IMR-90 (cell line): Measurements from ENCODE around the gene CDX4. TPM values are rescaled to one million over a fixed set of nuclear protein-coding genes. Genes with fewer than 3 reads are reported as not detected.
"Not testable (repeated sequence)": the region's sequence is repeated elsewhere in the genome, so short reads cannot be mapped to it uniquely, and the experiment has no call there.

Source experiments
- ATAC-seq: fragments of 200-7000 bp; cut with Tn5 transposase; 2 replicates; pipeline ENCODE4 v1.9.1; 2020; ENCODE audit warnings: low read depth, mild to moderate bottlenecking, moderate library complexity
- BruUV-seq: library from RNA; stranded (reverse); fragments of 400-500 nt; replicated peaks from 2 replicates; lab custom pipeline; 2021; lab: Mats Ljungman, UMichigan
- CTCF ChIA-PET: fragments of 300-600 bp; formaldehyde crosslinking; extraction: SDS; loops from one replicate; lab custom pipeline; 2021; ENCODE audit warnings: antibody characterized with exemption; lab: Yijun Ruan, JAX
- POLR2A ChIA-PET: fragments of 300-600 bp; sonication (Branson Sonifier 250); formaldehyde crosslinking; loops from one replicate; lab custom pipeline; 2022; ENCODE audit warnings: antibody characterized with exemption; ENCODE audit not compliant: unreplicated experiment; lab: Charles Lee
- DNase-seq: peaks from one replicate; pipeline ENCODE4 v3.0.0; 2013
- H2AFZ ChIP-seq: replicated peaks from 2 replicates; pipeline ENCODE3; 2013; ENCODE audit warnings: low read length, mild to moderate bottlenecking; ENCODE audit not compliant: poor library complexity
- H2AK5ac ChIP-seq: 2 replicates; pipeline ENCODE4 v1.6.1; 2013; ENCODE audit warnings: low read depth, low read length, inconsistent platforms
- H2AK9ac ChIP-seq: replicated peaks from 2 replicates; pipeline ENCODE3; 2013; ENCODE audit warnings: mild to moderate bottlenecking, low read depth, low read length, moderate library complexity; ENCODE audit not compliant: poor library complexity
- H2BK120ac ChIP-seq: 2 replicates; pipeline ENCODE4 v1.6.1; 2013; ENCODE audit warnings: low read depth, low read length, inconsistent platforms
- H2BK15ac ChIP-seq: 3 replicates; pipeline ENCODE4 v1.6.1; 2013; ENCODE audit warnings: low read depth, low read length, inconsistent platforms
- H2BK20ac ChIP-seq: 2 replicates; pipeline ENCODE4 v1.6.1; 2013; ENCODE audit warnings: low read depth, mild to moderate bottlenecking, inconsistent platforms, low read length, moderate library complexity
- H2BK5ac ChIP-seq: 2 replicates; pipeline ENCODE4 v1.6.1; 2013; ENCODE audit warnings: mild to moderate bottlenecking, low read depth, low read length, inconsistent platforms; ENCODE audit not compliant: poor library complexity, severe bottlenecking
- H3K14ac ChIP-seq: replicated peaks from 2 replicates; pipeline ENCODE4 v1.6.1; 2013; ENCODE audit warnings: low read depth, low read length, inconsistent platforms
- H3K18ac ChIP-seq: 2 replicates; pipeline ENCODE4 v1.6.1; 2013; ENCODE audit warnings: low read depth, low read length, control low read depth
- H3K23ac ChIP-seq: 2 replicates; pipeline ENCODE4 v1.6.1; 2013; ENCODE audit warnings: low read depth, low read length, inconsistent platforms
- H3K27ac ChIP-seq: 2 replicates; pipeline ENCODE4 v1.5.1; 2013; ENCODE audit warnings: mild to moderate bottlenecking, control low read depth, low read length; ENCODE audit not compliant: insufficient read depth
- H3K27me3 ChIP-seq: 2 replicates; pipeline ENCODE4 v1.6.1; 2013; ENCODE audit warnings: low read length; ENCODE audit not compliant: control insufficient read depth, insufficient read depth
- H3K36me3 ChIP-seq: 2 replicates; pipeline ENCODE4 v1.6.1; 2013; ENCODE audit warnings: low read length, mixed read lengths; ENCODE audit not compliant: control insufficient read depth, insufficient read depth
- H3K4ac ChIP-seq: 2 replicates; pipeline ENCODE4 v1.6.1; 2013; ENCODE audit warnings: low read depth, low read length, inconsistent platforms
- H3K4me1 ChIP-seq: 2 replicates; pipeline ENCODE4 v1.6.1; 2013; ENCODE audit warnings: low read length, mixed read lengths; ENCODE audit not compliant: control insufficient read depth, insufficient read depth
- H3K4me2 ChIP-seq: 2 replicates; pipeline ENCODE4 v1.6.1; 2013; ENCODE audit warnings: low read depth, mild to moderate bottlenecking, control low read depth, low read length, moderate library complexity
- H3K4me3 ChIP-seq: 2 replicates; pipeline ENCODE4 v1.5.1; 2013; ENCODE audit warnings: low read depth, mild to moderate bottlenecking, control low read depth, low read length, moderate library complexity; ENCODE audit not compliant: insufficient read depth
- H3K56ac ChIP-seq: 2 replicates; pipeline ENCODE4 v1.6.1; 2013; ENCODE audit warnings: low read length, inconsistent platforms; ENCODE audit not compliant: insufficient read depth; ENCODE audit errors: extremely low read depth
- H3K79me1 ChIP-seq, 2 experiments: 2 replicates each; pipeline ENCODE4 v1.6.1; 2013; ENCODE audit warnings: low read length in 2 of 2, inconsistent platforms in 1 of 2, low read depth in 1 of 2
- H3K9ac ChIP-seq: 2 replicates; pipeline ENCODE4 v1.6.1; 2013; ENCODE audit warnings: low read depth, low read length, control low read depth
- H3K9me1 ChIP-seq: 2 replicates; pipeline ENCODE4 v1.6.1; 2013; ENCODE audit warnings: low read length, inconsistent platforms; ENCODE audit not compliant: insufficient read depth
- H3K9me3 ChIP-seq: 2 replicates; pipeline ENCODE4 v1.6.1; 2013; ENCODE audit warnings: low read length; ENCODE audit not compliant: control insufficient read depth, insufficient read depth
- H4K20me1 ChIP-seq: 2 replicates; pipeline ENCODE4 v1.6.1; 2013; ENCODE audit warnings: low read length, inconsistent platforms; ENCODE audit not compliant: insufficient read depth
- H4K5ac ChIP-seq: 2 replicates; pipeline ENCODE4 v1.6.1; 2013; ENCODE audit warnings: mild to moderate bottlenecking, low read depth, low read length, control low read depth
- H4K8ac ChIP-seq, 2 experiments: 2 replicates each; pipeline ENCODE4 v1.6.1; 2013; ENCODE audit warnings: low read depth in 2 of 2, low read length in 2 of 2, control low read depth in 1 of 2, inconsistent platforms in 1 of 2
- H4K91ac ChIP-seq: 2 replicates; pipeline ENCODE4 v1.6.1; 2013; ENCODE audit warnings: low read depth, low read length, inconsistent platforms; ENCODE audit not compliant: insufficient read depth
- WGBS, 2 experiments: methylation state at CpG; one replicate each; pipeline versions ENCODE4 v1.1.5 to v1.1.7; 2013; ENCODE audit warnings: missing lambda C conversion rate in 2 of 2; ENCODE audit not compliant: insufficient read length in 1 of 2; ENCODE audit errors: extremely low coverage in 2 of 2; 5-methylcytosine and 5-hydroxymethylcytosine counted together
- dilution Hi-C: fragments of 300-500 bp; cut with HindIII; formaldehyde crosslinking; loops from one replicate; pipeline ENCODE4 v1.14.3; 2018; ENCODE audit warnings: low sequenced_read_pairs; ENCODE audit not compliant: unreplicated experiment
- in situ Hi-C: fragments of 300-500 bp; cut with MboI; formaldehyde crosslinking; loops from 3 replicates; pipeline ENCODE4 v1.14.3; 2019; ENCODE audit warnings: low sequenced_read_pairs, inconsistent platforms, mixed read lengths
- intact Hi-C: fragments of 100-400 bp; cut with micrococcal nuclease; formaldehyde crosslinking; loops from 2 replicates; pipeline ENCODE4 v1.10.0; 2022
- microRNA-seq, 2 experiments: library from miRNA; stranded (forward) in 1 of 2; unstranded in 1 of 2; fragments of 10-50 nt in 1 of 2; fragments of <30 nt in 1 of 2; gene quantifications in 1 of 2; microRNA quantifications in 1 of 2; one replicate each; pipeline versions ENCODE3 to v1.1.0; 2013 to 2020; ENCODE audit not compliant: insufficient read depth in 1 of 2, insufficient read length in 1 of 2, unreplicated experiment in 1 of 2
- polyA plus RNA-seq, 3 experiments: library from polyadenylated mRNA; depleted of rRNA; stranded (reverse); fragments of >200 nt; gene quantifications; 2 replicates each; pipeline ENCODE4 v1.2.3, GENCODE V29; 2012; ENCODE audit warnings: low replicate concordance in 1 of 3
- small RNA-seq, 5 experiments: library from RNA; depleted of rRNA; stranded (forward); fragments of <200 nt; gene quantifications; one replicate each; pipeline ENCODE3, GENCODE V24; 2012
- total RNA-seq: library from RNA; depleted of rRNA; stranded (reverse); fragments of >200 nt; gene quantifications from 2 replicates; pipeline ENCODE4 v1.2.3, GENCODE V29; 2012; rRNA removed

Gene CDX4
- total and polyA plus RNA-seq, 2 of the 4 experiments (the other 2 are of a cell fraction): not detected

DNA sequence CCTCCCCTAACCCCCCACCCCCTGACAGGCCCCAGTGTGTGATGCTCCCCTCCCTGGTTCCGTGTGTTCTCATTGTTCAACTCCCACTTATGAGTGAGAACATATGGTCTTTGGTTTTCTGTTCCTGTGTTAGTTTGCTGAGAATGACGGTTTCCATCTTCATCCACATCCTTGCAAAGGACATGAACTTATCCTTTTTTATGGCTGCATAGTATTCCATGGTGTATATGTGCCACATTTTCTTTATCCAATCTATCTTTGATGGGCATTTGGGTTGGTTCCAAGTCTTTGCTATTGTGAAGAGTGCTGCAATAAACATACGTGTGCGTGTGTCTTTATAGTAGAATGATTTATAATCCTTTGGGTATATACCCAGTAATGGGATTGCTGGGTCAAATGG, 45.3 kb downstream of the CDX4 start:
- in situ Hi-C loops, BruUV-seq: not testable (repeated sequence)

More for the DNA sequence above, 45.3 kb downstream of the CDX4 start:
- H3K14ac ChIP-seq, H2BK20ac ChIP-seq, H3K56ac ChIP-seq, dilution Hi-C loops, H3K4me1 ChIP-seq, CTCF ChIA-PET, DNase-seq, intact Hi-C loops, H2AK9ac ChIP-seq, H2AFZ ChIP-seq, H3K79me1 ChIP-seq, ATAC-seq, H3K18ac ChIP-seq, H3K4me3 ChIP-seq, H4K20me1 ChIP-seq, H3K23ac ChIP-seq, H4K8ac ChIP-seq, H2BK5ac ChIP-seq, H2BK120ac ChIP-seq, H3K9me3 ChIP-seq, H4K91ac ChIP-seq, H3K4ac ChIP-seq, POLR2A ChIA-PET, H4K5ac ChIP-seq, H3K27ac ChIP-seq, H2BK15ac ChIP-seq, H3K9me1 ChIP-seq, H3K9ac ChIP-seq, H2AK5ac ChIP-seq, H3K27me3 ChIP-seq, H3K4me2 ChIP-seq, H3K36me3 ChIP-seq: not testable (repeated sequence)
- WGBS, 2 experiments: no CpG with 5 or more reads among the region's 4 CpGs

Small RNAs within 50 kb of the gene (microRNA-seq; reads per million reads assigned to microRNA genes)
- gene MORF4L1P6 (ENCODE audit: insufficient read depth, insufficient read length): not detected
- gene RNU6-1044P (ENCODE audit: insufficient read depth, insufficient read length): not detected

Small RNAs within 50 kb of the gene (small RNA-seq; reads per million reads assigned to genes)
- 0 reads per million in 5 experiments for gene MORF4L1P6
- gene RNU6-1044P: 0 reads per million in 5 experiments

Other genes starting within 250 kb of the CDX4 start
- under 0.01 TPM in 1 of 2 replicates, not detected in the other for gene NAP1L2, start 232.2 kb upstream of the CDX4 start, total RNA-seq
- 0.03 TPM in 1 of 2 replicates, not detected in the other for gene NAP1L2, start 232.2 kb upstream of the CDX4 start, polyA plus RNA-seq (2012; rRNA removed)
- 7.3 and 13.1 TPM in 2 replicates for gene CHIC1, start 116.1 kb downstream of the CDX4 start, total RNA-seq
- 3.0 and 4.0 TPM in 2 replicates for gene CHIC1, start 116.1 kb downstream of the CDX4 start, polyA plus RNA-seq (2012; rRNA removed)